Epidermal melanocyte (primary cell): ENCODE results near the gene OR4N2.
"Not testable (repeated sequence)": the region's sequence is repeated elsewhere in the genome, so short reads cannot be mapped to it uniquely, and the experiment has no call there.

Source experiments
- DNase-seq: peaks from one replicate; pipeline ENCODE4 v3.0.0; 2011; ENCODE audit warnings: low spot score; ENCODE audit not compliant: insufficient read length

The OR4N2 gene

DNA sequence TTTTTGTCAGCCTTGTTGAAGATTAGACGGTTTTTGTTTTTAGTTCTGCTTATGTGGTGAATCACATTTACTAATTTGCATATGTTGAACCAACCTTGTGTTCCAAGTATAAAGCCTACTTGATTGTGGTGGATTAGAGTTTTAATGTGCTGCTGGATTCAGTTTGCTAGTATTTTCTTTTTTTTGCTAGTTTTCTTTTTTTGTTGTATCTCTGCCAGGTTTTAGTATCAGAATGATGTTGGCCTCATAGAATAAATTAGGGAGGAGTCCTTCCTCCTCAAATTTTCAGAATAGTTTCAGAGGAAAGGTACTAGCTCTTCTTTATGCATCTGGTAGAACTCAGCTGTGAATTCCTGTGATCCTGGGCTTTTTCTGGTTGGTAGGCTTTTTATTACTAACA lies at the start of gene OR4N2:
Gene OR4N2 (plus strand): TSS at position 301 of the 400 bp plus-strand sequence. CDS start 23,679 bp downstream, outside the sequence.
- DNase-seq, result not testable (repeated sequence)

- DNase-seq, result no peak
Observed at GRCh38 chr14:19754172-19754571, 49.4 kb upstream of the OR4N2 start.

- DNase-seq, result not testable (repeated sequence)
Observed at GRCh38 chr14:19771491-19771890, 32.1 kb upstream of the OR4N2 start.

DNA sequence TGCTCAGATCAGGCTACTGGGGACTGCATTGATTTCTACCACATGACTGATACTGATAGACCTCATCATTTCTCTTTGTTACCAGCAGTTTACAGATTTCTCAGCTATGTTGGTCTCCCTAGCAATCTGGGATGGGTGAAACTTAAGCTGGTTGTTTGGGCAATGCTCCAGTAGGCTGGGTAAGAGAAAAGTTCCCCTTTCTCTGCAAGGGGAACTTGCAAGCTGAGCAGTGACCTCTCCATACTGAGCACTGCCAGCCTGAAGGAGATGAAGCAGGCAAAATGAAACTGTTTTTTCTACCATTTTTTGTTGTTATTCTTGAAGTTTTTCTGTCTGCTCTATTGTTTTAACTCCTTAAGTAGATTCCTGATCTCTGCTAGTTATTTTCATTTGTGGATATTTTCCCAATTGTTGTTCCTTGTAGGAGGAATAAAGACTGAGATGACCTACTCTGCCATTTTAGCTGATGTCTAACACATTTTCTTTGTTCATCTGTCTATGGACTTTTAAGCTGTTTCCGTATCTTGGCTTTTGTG lies 31.6 kb upstream of the OR4N2 start:
- no peak for DNase-seq

- DNase-seq, result not testable (repeated sequence)
Observed at GRCh38 chr14:19772454-19772853, 31.1 kb upstream of the OR4N2 start.

GRCh38 chr14:19773204-19773603 lies 30.4 kb upstream of the OR4N2 start, which contains the start of gene OR4M1:
Gene OR4M1, plus strand, starts transcription at chr14:19773504. Its CDS starts 6,819 bp downstream, at chr14:19780323.
- not testable (repeated sequence) for DNase-seq

- DNase-seq, result no peak
Observed at GRCh38 chr14:19775587-19775986, 28.0 kb upstream of the OR4N2 start.

DNA sequence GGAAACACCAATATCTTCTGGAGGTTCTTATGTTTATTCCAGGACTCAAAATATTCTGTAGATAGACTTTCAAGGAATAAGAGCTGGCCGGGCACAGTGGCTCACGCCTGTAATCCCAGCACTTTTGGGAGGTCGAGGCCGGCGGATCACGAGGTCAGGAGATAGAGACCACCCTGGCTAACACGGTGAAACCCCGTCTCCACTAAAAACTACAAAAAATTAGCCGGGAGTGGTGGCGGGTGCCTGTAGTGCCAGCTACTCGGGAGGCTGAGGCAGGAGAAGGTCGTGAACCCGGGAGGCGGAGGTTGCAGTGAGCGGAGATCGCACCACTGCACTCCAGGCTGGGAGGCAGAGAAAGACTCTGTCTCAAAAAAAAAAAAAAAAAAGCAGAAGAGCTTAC lies 17.7 kb upstream of the OR4N2 start:
- DNase-seq, result not testable (repeated sequence)

DNA sequence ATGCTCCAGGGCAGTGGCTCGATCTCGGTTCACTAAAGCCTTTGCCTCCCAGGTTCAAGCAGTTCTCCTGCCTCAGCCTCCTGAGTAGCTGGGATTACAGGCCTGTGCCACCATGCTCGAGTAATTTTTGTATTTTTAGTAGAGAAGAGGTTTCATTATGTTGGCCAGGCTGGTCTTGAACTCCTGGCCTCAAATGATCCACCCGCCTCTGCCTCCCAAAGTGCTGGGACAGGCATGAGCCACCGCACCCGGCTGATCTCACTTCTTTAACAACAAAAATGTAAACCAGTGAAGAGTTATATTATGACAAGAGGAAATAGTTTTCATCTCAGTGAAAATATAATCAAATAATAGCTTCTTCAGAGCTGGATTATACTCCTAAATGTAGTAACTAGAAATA lies 16.3 kb upstream of the OR4N2 start:
- not testable (repeated sequence) for DNase-seq

- not testable (repeated sequence) for DNase-seq
Observed at GRCh38 chr14:19788150-19788549, 15.4 kb upstream of the OR4N2 start.

- not testable (repeated sequence) for DNase-seq
Observed at GRCh38 chr14:19796520-19797108, 7.0 kb upstream of the OR4N2 start.

DNA sequence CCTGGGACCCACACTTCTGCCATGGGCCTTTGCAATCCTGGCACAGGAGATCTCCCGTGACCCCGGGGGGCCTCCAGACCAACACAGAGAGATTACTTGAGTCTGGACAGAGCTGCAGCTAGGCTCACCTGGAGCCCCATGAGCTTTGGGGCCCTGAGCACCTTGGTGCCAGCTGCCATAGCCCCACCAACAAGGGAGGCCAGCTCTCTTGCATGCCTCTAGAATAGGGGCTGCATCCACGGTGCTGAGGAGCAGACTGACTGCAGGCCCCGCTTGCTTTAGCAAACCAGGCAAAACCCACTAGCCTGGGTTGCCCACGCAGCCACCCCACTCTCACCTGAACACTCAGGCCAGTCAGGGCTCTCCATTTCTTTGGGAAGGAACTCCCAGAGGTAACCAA lies 3.7 kb upstream of the OR4N2 start:
- DNase-seq, result no peak

DNA sequence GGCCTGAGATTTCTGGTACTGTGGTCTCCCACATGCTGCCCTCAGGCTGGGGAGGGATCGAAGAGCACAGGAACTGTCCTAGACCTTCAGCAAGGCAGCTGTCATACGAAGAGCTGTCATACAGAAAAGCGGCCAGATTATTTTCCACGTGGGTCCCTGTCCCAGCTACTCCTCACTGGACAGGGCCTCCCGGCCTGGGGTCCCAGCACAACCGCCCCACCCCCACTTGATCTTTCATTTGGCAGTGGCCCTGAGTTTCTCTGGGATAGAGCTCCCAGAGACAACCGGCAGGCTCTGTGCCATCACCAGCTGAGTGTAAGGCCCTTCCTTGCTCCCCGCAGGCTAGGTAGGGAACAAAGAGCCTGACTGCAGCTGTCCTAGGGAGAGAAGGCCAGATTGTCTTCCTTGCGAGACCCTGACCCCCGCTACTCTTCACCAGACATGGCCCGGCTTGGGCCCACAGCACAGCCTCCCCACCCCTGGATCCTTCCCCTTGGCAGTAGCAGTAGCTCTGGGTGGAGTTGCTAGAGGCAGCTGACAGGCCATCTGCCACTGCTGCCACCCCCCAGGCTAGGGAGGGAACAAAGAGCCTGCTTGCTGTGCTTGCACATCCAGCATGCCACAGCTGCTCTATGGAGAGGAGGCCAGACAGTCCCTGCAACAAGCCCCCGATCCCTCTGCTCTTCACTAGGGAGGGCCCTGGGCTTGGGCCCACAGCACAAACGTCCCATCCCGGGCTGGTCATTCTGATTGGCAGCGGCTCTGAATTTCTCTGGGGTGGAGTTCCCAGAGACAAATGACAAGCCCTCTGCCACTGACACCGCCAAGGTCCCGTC lies 3.1 kb upstream of the OR4N2 start:
- no peak for DNase-seq

DNA sequence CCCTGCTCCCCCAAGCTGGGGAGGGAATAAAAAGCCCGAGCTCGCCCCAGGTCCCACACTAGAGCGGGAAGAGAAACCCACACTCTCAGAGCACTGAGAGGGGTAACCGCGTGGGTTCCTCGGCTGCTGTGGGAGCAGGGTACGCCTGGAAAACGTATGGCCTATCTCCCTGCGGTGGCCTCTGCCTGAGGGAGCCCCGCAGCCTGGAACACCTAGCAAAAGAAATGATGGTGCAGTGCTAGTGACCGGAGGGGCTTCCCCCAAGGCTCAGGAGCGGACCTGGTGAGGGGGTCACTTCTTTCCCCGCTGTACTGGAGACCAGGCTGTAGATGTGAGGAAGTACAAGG lies 2.5 kb upstream of the OR4N2 start:
- DNase-seq, result no peak

GRCh38 chr14:19813171-19813920 lies 9.8 kb downstream of the OR4N2 start:
- not testable (repeated sequence) for DNase-seq

DNA sequence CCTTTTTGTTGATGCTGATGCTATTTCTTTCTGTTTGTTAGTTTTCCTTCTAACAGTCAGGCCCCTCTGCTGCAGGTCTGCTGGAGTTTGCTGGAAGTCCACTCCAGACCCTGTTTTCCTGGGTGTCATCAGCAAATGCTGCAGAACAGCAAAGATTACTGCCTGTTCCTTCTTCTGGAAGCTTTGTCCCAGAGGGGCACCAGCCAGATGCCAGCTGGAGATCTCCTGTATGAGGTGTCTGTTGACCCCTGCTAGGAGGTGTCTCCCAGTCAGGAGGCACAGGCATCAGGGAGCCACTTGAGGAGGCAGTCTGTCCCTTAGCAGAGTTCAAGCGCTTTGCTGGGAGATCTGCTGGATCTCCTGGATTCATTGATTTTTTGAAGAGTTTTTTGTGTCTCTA lies 16.3 kb downstream of the OR4N2 start:
- not testable (repeated sequence) for DNase-seq

DNA sequence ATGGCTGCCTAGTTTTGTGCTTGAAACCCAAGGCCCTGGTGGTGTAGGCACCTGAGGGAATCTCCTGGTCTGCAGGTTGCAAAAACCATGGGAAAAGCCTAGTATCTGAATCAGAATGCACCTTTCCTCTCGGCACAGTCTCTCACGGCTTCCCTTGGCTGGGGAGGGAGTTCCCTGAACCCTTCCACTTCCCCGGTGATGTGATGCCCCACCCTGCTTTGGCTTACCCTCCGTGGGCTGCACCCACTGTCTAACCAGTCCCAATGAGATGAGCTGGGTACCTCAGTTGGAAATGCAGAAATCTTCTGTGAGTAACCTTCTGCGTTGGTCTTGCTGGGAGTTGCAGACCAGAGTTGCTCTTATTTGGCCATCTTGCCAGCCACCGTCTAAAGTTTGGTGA lies 17.4 kb downstream of the OR4N2 start:
- DNase-seq, result not testable (repeated sequence)

DNA sequence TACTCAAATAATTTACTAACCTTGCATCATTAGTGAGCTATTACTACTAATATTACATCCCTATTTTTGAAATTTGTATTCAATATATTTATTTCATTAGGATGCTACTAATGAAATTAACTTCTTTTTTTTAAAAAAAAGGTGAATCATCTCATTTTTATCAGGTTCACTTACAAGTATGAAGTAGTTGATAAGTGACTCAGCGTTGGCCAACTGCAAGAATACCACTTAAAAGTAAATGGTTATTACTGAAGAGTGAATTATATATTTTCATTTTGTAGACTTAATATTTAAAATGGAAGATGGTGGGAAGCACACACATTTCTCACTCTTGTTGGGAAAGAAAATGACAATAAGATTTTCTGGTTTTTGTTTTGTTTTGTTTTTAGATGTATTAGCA lies 19.6 kb downstream of the OR4N2 start:
- DNase-seq, result no peak

DNA sequence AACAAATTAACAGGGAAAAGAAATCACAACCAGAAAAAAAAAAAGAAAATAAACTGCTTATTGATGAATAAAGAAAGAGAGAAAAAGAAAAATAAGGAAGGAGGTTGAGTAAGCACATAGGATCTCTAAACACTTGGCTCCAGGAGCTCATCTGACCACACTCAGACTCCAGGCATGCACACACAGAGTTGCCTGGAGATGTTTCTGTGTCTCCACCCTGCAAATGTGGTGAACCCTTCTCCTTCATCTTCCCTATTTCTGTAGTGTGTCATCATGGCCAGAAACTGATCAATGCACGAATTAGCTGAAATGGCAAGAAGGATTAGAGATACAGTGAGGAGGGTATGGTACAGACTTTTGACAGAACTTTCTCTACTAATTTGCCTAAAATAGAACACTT lies 20.2 kb downstream of the OR4N2 start:
- no peak for DNase-seq

- DNase-seq, result not testable (repeated sequence)
Observed at GRCh38 chr14:19827626-19828244, 24.2 kb downstream of the OR4N2 start.

GRCh38 chr14:19828314-19828713 lies 24.7 kb downstream of the OR4N2 start:
- no peak for DNase-seq
